Stimulated activated CD4-positive, alpha-beta T cell treated with anti-CD3 and anti-CD28 coated beads, Interleukin-15, amount 100 ng/mL, for 24 hours (primary cell): ENCODE measurements around the gene PDE4D.

Experiments used
- DNase-seq: peaks from one replicate; pipeline ENCODE4 v3.0.0-alpha.2; 2020

Gene PDE4D

DNA sequence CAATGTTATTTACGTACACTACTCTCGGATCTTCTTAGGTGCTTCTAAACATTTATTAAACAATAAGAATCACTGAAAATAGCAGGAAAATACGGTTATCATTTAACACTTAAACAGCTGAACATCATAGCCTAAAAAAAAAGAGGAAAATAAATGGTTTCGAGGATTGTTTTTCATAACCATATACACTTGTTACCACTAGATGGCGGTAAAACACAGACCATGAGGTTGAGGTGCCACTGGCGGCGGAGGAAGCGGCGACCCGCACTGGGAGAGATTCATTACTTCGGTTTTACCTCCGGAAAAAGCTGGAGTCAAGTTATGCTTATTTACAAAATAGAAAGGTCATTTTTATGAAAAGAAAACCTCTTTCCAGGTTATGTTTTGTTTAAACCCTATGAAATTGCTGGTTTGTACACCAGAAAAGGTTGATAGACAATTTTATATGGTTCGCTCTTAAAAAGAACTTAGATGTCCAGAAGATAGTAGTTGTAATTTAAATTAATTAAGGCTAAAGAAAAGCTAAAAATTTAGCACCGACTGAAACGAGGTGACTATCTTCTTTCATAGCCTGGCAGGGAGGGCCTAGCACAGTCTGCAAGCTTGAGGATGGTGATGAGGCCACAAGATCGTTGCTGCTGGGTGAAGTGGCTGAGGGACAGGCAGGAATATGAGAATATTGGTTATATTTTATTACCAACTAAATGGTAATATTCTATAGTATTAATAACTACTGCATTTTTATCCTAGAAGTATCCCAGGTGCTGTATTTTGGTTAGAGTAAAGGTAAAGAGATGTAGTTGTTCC lies 704.9 kb downstream of the PDE4D start:
- peak; percentile 72 for DNase-seq

DNA sequence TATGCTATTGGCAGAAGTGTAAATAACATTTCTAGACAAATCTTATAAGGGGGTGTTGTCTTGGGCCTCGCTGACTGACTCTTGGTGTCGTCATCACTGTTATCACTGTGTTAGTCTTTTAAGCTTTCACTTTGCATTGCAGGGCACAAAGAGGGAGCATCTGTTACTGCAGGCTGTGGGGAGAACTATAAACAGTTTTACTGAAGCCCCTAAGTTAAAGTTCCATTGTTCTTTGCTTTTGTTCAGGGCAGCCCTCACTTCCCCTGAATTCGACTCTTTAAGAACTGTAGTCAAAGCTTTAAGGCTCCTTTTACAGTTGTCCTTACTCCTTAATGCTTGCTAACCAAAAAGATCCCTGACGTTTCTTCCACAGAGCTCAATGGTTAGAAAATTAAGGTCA lies 705.7 kb downstream of the PDE4D start:
- no peak for DNase-seq

DNA sequence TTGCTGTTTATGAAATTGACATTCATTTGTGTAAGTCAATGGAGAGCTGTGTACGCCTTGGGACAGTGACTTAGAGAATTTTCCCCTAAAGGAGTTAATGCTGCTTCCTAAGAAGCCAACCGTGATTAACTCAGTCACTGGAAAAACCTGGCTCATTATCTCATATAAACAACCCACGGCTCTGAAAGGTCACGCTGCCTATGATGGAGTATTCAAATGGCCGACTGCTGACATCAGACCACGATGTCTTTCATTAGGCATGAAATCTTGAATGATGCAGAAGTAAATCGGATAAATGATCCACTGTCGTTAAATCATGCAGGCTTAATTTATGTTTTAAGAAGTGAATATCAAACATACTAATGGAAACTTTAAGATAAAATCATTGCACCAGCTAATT lies 706.9 kb downstream of the PDE4D start:
- DNase-seq: no peak

DNA sequence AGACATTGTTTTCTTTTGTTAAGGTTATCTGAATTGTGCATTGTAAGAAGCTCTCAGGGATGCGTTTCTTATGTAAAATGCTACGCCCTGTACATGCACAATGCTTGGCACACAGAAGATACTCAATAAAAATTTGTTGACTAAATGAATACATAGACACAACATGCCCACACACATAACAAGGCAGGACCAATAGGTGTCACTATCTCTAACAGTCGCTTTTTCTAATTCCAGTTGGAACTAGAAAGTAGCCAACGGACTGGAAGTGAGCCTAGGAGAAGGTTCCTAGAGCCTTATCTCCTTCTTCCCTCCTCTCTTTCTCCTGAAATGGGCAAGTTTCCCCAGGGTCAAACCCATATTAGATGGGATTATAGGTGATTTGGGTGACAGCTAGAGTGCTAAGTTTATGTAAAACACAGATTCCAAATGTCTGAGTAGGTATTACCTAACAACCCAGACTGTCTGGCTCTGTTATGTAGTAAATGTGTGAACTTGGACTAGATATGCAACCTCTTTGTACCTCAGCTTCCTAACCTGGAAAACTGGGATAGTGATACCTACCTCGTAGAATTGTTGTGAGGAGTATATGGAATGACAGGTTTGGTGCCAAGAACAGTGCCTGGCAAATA lies 707.7 kb downstream of the PDE4D start:
- no peak for DNase-seq

DNA sequence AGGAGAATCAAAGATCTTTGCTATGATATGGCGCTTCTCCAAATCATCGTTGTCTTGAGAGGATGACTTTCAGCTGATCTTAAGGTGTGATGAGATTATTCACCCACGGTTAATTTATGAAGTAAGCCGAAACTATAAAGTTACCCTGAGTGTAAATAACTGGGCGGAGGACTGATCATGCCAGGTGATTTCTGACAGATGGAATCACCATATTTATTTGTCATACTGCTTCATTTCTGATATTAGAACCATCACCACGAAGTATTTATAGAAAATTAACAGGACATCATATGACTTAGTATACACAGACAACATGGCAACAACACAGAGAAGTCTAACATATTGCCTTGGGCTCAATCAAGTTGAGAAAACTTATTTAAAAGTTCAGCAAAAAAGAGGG lies 708.8 kb downstream of the PDE4D start:
- DNase-seq: no peak

DNA sequence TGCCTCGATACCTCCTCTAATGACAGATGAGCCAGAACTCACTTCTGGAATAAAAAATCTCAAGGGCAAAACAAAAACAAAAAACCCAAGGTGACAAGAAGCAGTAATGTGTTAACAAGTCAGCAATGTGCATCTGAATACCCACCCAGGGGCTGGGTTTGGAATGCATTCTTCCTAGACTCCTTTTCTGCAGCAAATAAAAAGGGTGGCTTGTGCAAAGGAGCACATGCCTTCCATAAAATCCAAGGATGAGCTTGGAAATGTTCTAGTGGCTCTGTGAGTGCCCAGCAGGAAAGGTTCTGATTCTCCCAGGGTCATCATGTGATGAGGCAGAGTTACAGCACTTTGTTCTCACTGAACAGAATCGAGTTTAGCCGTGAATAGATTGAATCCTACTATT lies 710.8 kb downstream of the PDE4D start:
- no peak for DNase-seq

DNA sequence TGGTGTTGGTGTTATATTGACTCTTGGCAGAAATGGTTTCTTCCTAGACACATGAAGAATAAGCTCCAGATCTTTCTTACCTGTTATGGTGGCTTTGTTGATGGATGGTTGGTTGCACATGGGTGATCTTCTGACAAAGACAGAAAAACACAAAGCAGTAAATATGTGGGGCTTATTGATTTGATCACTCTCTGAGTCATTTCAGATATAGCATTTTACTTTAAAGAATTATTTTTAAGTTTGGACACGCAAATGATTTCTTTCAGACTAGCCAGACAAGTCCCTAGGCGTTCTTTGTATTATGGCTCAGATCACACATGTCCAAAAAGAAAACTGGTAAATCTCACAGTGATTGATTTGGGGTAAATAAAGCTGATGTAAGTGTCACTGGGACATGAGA lies 713.0 kb downstream of the PDE4D start:
- DNase-seq: no peak

DNA sequence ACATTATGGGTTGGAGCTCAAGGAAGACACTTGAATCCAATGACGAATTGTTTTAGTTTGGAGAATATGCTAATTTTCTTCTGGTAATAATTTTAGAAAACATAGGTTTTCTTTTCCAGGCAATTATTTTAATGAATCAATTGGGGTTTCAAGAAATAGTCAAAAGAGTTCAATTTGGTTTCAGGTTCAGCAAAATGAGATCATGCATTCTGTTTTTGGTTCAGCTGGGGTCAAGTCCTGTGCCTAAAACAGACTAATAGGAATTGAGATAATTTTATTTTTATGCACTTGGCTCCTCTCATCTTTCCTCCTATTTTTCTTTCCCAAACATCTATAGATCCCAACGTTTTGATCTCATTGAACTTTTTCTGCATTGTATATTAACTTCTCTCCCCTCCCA lies 713.8 kb downstream of the PDE4D start:
- DNase-seq: no peak

DNA sequence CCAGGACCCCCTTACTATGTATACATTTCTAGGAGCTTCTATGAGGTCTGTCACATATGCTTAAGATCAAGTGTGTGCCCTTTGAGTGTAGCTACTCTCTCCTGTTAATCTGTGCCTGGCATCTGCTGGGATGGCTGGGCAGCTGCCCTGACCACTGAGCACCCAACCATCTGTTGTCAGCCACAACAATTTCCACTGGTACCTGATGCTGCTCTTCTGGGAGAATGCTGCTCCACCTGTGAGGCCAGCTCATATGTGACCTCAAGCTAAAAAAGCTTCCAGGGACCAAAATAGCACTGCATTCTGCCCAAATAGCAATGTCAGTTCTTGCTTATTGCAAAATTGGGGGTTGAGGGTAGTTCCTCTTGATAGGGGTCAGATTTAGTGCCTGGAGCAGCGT lies 715.0 kb downstream of the PDE4D start:
- no peak for DNase-seq

DNA sequence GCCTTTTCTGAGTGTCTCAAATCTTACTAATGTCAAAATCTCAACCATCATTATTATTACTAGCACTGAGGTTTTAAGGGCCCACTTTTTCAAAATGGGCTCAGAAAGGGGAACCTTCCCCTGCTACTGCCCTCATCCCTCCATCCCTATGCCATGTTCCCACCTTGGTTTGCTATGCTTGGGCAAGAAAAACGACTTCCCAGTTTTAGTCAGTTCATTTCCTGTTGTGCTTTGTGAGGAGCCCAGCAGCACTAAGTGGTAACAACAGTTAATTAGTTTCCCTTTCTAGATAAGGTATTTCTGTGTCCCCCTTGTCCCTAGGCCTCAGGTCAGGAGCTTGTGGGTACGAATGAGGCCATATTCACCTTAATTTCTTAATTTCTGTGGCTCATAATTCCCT lies 715.5 kb downstream of the PDE4D start:
- DNase-seq: no peak

DNA sequence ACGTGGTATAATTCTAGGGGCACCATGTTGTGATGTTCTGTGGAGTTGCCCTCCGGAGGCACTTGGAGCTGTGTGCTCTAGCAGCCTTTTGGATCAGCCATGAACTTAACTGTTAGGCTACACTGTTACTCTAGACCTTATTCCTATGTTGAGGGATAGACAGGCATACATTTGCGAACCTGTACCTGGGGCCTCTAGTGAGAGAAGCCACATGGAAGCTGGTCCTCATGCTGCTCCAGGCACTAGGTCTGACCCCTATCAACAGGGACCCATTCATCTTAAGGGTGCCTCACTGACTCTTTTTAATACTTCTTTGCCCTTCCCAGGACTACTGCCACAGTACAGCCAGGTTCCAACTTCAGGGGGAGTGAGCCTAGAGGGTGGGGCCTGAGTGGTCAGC lies 715.9 kb downstream of the PDE4D start:
- DNase-seq: no peak

DNA sequence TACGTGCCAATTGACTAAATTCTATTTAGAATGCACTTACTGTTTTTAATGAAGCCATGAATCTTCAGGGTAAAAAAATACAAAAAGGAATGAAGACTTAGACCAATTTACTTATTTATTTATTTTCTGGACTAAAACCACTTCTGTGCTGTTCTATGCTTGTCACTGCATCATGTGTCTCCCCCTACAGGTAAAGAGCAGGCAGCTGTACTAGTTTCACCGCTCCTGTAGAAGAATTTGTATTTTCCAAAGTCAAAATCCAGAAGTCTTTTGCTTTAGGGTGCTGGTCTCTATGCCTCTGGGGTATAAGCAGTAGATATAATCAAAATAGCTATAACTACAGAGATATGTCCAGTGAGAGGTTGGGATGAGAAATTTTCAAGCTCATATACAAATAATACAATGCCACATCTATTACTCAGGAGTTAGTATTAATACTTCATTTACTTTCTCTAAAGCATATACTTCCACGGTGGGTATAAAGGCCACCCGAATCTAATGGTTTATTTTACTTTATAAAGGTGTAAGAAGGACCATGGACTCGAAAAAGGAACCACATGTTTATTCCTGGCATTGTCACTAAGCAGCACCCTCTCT lies 719.2 kb downstream of the PDE4D start:
- peak; percentile 29 for DNase-seq

DNA sequence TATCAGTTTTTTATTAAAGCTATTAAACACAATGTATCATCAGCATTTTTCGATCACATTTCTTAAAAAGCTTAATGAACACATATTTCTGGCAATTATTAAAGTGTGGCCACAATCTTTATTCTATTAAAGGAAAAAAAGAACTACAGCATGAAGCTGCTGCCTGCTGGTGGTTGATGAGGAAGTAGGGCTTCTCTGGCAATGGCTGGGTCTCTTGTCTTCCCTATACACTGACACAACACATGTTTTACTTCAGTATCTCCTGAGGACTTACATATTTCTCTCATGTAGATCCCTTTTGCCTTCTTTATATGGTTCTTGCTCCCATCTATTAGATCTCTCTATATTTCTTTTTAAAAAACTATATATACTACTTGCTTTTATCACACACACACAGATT lies 719.9 kb downstream of the PDE4D start:
- no peak for DNase-seq

DNA sequence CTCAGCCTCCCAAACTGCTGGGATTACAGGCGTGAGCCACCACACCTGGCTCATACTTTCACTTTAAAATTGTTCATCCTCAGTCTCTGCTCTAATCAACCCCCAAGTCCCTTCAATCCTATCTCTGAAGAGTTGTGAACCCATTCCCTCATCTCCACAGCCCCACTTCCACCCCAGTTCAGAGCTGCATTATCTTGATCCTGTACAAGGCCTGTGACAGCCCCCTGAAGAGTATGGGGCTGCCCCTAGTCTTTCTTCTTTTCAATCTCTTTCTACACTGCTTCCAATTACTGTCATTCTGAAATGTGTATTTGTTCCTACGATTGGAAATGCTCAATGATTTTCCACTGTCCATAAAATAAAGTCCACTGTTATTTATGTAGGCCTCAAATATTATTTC lies 722.4 kb downstream of the PDE4D start:
- DNase-seq: no peak

DNA sequence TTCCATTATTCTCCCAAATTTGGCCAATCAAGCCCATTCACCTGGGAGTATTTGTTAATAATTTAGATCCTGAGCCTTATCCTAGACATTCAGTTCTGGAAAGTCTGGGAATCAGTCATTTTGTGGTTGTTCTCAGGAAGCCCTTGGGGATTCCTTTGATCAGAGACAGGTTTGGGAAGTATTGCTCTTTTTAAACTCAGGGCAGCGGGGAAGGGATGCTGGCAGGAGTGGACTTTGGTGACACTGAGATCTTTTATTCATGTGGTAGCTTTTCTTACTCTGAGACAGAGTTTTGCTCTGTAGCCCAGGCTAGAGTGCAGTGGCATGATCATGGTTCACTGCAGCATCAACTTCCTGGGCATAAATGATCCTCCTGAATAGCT lies 723.8 kb downstream of the PDE4D start:
- DNase-seq: no peak

DNA sequence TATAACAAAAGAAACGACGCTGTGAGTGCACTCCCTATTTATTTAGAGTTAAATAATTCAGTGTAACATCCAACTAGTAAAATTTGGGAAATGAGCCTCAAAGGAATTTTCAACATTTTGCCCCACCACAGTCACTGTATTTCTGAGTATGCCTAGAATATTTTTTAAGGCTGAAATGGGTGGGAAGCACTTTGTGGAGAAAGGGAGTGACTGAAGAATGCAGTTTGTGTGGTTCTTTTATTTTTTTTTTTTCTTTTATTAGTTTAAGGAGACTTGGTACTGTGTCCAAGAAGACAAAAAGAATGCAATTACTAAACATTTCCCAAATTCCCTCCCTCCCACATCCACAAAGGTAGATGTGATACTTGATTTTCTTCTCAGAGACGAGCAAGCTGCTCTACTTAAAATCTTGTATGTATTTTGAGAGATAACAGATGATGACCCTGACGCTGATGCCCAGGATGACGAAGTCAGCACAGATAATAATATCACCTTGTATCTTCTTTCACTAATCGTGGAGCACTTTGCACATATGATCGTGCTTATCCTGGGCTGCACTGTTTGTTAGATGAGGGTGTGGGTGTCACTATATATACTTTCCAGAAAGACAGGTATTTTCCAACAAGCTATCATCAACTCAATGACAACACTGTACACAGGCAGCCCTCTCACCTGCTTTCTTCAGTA lies 724.3 kb downstream of the PDE4D start:
- DNase-seq: no peak

DNA sequence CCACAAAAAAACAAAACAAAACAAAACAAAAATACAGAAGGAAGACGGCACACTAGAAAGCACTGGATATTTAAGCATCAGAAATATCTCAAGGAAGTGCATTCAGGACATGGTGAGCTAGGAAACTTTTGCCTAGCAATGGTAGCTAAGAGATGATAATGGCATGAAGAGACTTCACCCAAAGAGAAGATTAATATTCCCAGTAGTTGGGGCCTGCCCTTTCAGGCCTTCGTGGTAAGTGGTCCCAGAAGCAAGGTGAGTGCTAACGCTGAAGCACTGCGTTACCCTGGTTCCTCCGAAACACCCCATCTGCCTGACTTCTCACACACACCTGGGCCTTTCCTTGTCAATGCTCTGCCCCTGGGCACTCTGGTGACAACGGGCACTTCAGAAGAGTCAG lies 725.5 kb downstream of the PDE4D start:
- no peak for DNase-seq

DNA sequence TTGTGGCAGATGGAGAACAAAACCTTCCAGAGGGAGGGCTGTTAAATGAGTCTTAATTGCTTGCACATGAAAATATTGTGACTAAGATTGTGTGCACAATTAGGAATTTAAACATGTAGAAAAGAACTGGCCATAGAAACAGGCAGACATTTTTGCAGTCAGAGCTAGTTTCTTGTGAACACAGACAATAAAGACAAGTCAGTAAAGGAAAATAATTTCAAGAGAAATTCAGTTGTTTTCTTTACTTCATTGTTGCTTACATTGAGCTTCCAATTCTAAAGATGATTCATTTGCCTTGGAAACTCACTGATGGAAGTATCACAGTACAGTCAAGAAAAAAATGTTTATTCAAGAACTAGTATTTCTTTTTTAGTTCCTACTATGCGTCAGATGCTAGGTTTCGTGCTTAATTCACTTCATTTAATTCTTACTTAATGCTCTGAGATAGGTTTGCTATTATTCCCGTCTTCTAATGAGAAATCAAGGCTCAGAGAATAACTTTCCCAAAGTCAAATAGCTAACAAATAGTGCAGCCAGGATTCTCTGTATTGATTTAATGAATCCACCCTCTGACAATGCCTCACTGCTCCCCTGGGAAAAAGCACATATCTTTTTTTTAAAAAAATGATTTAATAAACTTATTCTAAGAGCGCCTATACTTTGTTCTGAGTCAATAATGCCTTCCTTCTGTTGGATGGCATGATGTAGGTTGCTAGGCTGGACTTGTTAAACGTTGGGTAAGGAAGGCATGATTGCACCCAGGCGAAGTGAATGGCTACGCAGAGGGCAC lies 729.3 kb downstream of the PDE4D start:
- DNase-seq: no peak

DNA sequence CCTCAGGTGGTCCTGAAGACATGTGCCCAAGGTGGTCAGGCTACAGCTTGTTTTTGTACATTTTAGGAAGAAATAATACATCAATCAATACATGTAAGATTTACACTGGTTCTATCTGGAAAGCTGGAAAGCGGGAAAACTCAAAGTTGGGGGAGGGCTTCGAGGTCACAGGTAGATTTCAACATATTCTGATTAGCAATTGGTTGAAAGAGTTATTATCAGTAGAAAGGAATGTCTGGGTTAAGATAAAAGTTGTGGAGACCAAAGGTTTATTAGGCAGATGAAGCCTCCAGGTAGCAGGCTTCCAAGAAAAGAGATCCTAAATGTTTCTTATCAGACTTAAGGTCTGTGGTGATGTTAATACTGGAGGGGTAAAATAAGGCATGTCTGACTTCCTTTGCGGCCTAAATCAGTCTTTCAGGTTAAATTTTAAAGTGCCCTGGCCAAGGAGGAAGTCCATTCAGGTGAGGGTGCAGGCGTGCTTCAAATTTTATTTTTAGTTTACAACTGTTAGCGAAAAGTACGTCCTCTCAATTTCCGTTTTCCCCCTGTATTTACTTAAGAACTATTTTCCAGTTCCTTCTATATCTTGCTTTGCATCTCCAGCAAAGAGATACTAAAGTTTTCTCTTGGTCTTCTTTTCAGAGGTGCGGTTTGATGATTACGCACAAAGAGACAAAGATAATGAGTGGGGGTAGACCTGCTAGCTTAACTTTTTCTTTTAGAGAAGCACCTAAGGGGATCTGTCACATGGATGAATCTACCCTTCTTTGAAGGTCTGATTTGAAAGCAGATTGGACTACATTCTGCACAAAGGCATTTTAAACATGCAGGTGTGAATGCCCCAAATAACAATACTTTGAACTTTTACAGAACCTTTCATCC lies 732.1 kb downstream of the PDE4D start:
- no peak for DNase-seq

DNA sequence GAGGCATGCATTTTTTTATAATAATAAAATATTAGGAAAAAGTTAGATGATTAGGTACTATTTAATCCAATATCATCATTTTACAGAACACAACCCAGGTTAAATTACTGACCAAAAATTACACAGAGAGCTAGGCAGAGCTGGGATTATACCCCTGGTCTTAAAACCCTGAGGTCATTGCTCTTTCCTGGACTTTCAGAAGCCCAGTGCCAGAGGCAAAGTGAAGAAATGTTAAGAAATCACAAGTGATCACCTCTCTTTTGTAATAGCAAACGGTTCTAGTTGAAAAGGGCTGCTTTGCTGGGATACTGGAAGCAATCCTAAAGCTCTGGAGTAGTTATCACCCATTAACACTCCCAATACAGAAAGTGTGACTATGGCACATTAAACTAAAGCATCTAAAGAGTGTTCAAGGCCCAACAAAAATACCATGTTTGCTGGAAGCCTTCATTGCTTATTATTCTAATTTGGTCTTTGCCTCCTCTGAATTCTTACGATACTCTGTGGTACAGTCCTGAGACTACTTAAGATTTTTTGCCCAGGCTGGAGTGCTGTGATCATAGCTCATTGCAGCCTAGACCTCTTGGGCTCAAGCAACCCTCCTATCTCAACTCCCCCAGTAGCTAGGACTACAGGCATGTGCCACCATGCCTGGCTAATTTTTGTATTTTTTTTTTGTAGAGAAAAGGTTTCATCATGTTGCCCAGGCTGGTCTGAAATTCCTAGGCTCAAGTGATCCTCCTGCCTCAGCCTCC lies 734.7 kb downstream of the PDE4D start:
- DNase-seq: no peak

DNA sequence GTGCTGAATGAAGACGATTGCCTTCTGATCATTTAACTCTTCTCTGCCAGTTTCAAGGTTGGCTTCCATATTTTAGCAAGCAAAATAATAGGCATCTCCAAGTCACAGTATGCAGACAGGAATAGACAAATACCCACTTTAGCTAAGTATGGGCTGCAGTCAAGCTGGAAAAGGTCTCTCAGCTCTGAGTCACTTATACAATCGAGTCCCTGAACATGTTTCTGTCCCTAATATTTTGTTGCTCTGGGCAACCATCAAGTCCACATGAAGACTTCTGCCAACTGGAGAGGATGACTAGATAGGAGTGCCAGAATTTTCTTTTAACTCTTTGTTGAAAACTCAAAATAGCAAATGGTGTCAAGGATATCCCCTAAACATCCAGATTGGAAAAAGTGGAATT lies 735.4 kb downstream of the PDE4D start:
- no peak for DNase-seq
